Esophagus squamous epithelium (tissue), 5 donors: ENCODE data around the gene SH3RF1. TPM values are rescaled to one million over a fixed set of nuclear protein-coding genes. Genes with fewer than 3 reads are reported as not detected.

Source experiments
- DNase-seq: peaks from one replicate; lab custom pipeline; 2025; lab: John Stamatoyannopoulos, UW
- H3K27ac ChIP-seq, 4 donors: fragments of 200-600 bp; sonication (generic); one replicate each; pipeline ENCODE4 v1.5.1; 2016 to 2019; ENCODE audit warnings: mild to moderate bottlenecking in 1 of 4
- H3K27me3 ChIP-seq, 4 donors: fragments of 200-600 bp; sonication (generic); 1 replicate in 3 of 4; 2 replicates in 1 of 4; pipeline versions ENCODE4 v1.5.1 to v1.6.0; 2017 to 2021; ENCODE audit warnings: antibody characterized with exemption in 1 of 4
- H3K36me3 ChIP-seq, 3 donors: fragments of 200-600 bp; sonication (generic); one replicate each; pipeline ENCODE4 v1.5.1; 2016 to 2019
- H3K4me1 ChIP-seq, 3 donors: fragments of 200-600 bp; sonication (generic); one replicate each; pipeline ENCODE4 v1.5.1; 2017 to 2019
- H3K4me3 ChIP-seq, 4 donors: fragments of 200-600 bp; sonication (generic); 1 replicate in 3 of 4; 2 replicates in 1 of 4; pipeline ENCODE4 v1.5.1; 2016 to 2019; ENCODE audit warnings: mild to moderate bottlenecking in 2 of 4, moderate library complexity in 1 of 4
- H3K9me3 ChIP-seq, 3 donors: fragments of 200-600 bp; sonication (generic); one replicate each; pipeline ENCODE4 v1.5.1; 2016 to 2019
- CTCF ChIP-seq, 6 experiments: fragments of 450-650 bp in 4 of 6; fragments of 200-600 bp in 2 of 6; sonication (generic) in 2 of 6; IDR thresholded peaks; one replicate each; pipeline ENCODE4 v1.5.1; 2016 to 2019; ENCODE audit warnings: antibody characterized with exemption in 6 of 6, mild to moderate bottlenecking in 4 of 6, moderate library complexity in 4 of 6
- POLR2A ChIP-seq, 4 donors: fragments of 450-650 bp; IDR thresholded peaks; one replicate each; pipeline ENCODE4 v1.6.1; 2017; ENCODE audit warnings: antibody characterized with exemption in 4 of 4, mild to moderate bottlenecking in 4 of 4, moderate library complexity in 3 of 4
- WGBS, 2 donors: methylation state at CpG; one replicate each; pipeline ENCODE4 v1.1.5; 2018; 5-methylcytosine and 5-hydroxymethylcytosine counted together
- intact Hi-C: fragments of 100-400 bp; cut with DNase I; formaldehyde crosslinking; loops from one replicate; pipeline ENCODE4 v1.15.0; 2022
- total RNA-seq, 4 donors: library from RNA; depleted of rRNA; stranded (reverse); fragments of >200 nt; gene quantifications; one replicate each; pipeline ENCODE4 v1.1.0, GENCODE V29; 2016
- donor health status: DM: yes; HTN: yes; CAD: no.

SH3RF1 gene
- total RNA-seq, 4 donors from 2014 or later, result 3.9 to 9.3 (median 5.7) TPM

- no peak overlapping the region for H3K27ac ChIP-seq
- intact Hi-C loops, result no loop called here
- no peak overlapping the region for H3K4me3 ChIP-seq
- H3K9me3 ChIP-seq, result no peaks in the 10 kb centered on the region
- H3K27me3 ChIP-seq, result no peaks in the 10 kb centered on the region
- DNase-seq, result no peak
- peaks cover 0 to 11% (median 0%) of the 10 kb centered on the region in 3 donors for H3K4me1 ChIP-seq
- H3K36me3 ChIP-seq, result no peaks in the 10 kb centered on the region
- WGBS, 2 donors, result 66 to 86% methylated on average over 2 to 3 of the region's 3 CpGs
- no peak for TF ChIP-seq POLR2A (IDR thresholded peaks at IDR 0.05)
- no peak for TF ChIP-seq CTCF (IDR thresholded peaks at IDR 0.05)
Measured at GRCh38 chr4:169174247-169174646, 96.5 kb downstream of the SH3RF1 start.

GRCh38 chr4:169167957-169168858 lies 102.5 kb downstream of the SH3RF1 start:
- no peaks in the 10 kb centered on the region for H3K36me3 ChIP-seq
- WGBS, 2 donors, result 26 to 45% methylated on average over 2 of the region's 2 CpGs
- intact Hi-C loops, result no loop called here
- no peak overlapping the region for H3K4me3 ChIP-seq
- TF ChIP-seq POLR2A (IDR thresholded peaks at IDR 0.05) (no peak), CTCF (IDR thresholded peaks at IDR 0.05) (no peak)
- H3K9me3 ChIP-seq, result no peaks in the 10 kb centered on the region
- no peaks in the 10 kb centered on the region for H3K27me3 ChIP-seq
- no peak overlapping the region for H3K27ac ChIP-seq
- DNase-seq, result no peak
- H3K4me1 ChIP-seq, result peaks cover 0 to 22% (median 0%) of the 10 kb centered on the region in 3 donors

- Histone ChIP-seq H3K9me3 (no peaks in the 10 kb centered on the region), H3K36me3 (no peaks in the 10 kb centered on the region), H3K4me3 (no peak overlapping the region), H3K27ac (no peak overlapping the region), H3K27me3 (no peaks in the 10 kb centered on the region), H3K4me1 (peaks cover 0 to 35% (median 0%) of the 10 kb centered on the region in 3 donors)
- no peak for TF ChIP-seq POLR2A (IDR thresholded peaks at IDR 0.05)
- no peak for TF ChIP-seq CTCF (IDR thresholded peaks at IDR 0.05)
- intact Hi-C loops, result no loop called here
- no peak for DNase-seq
- 89 to 94% methylated on average over 1 of the region's 1 CpG for WGBS, 2 donors
Measured at GRCh38 chr4:169164669-169165415, 105.9 kb downstream of the SH3RF1 start.

- no peaks in the 10 kb centered on the region for H3K36me3 ChIP-seq
- TF ChIP-seq POLR2A (IDR thresholded peaks at IDR 0.05) (no peak), CTCF (IDR thresholded peaks at IDR 0.05) (no peak)
- peaks cover 0 to 43% (median 0%) of the 10 kb centered on the region in 3 donors for H3K4me1 ChIP-seq
- no peaks in the 10 kb centered on the region for H3K27me3 ChIP-seq
- no peak for DNase-seq
- intact Hi-C loops, result no loop called here
- H3K27ac ChIP-seq, result no peak overlapping the region
- no peaks in the 10 kb centered on the region for H3K9me3 ChIP-seq
- H3K4me3 ChIP-seq, result no peak overlapping the region
Measured at GRCh38 chr4:169163947-169164668, 106.6 kb downstream of the SH3RF1 start.
